Loucy (cell line): ENCODE measurements around the gene CMTR2.

Source experiments
- H2AFZ ChIP-seq: fragments of 200-600 bp; sonication (generic); 2 replicates; pipeline ENCODE4 v1.6.0; 2016; ENCODE audit warnings: antibody characterized with exemption, mild to moderate bottlenecking, low read length, moderate library complexity
- H3F3A ChIP-seq: fragments of 200-600 bp; 2 replicates; pipeline ENCODE4 v1.6.0; 2016; ENCODE audit warnings: antibody characterized with exemption, low read depth, mild to moderate bottlenecking
- H3K27me3 ChIP-seq: fragments of 200-600 bp; sonication (generic); 2 replicates; pipeline ENCODE4 v1.6.1; 2014; ENCODE audit warnings: low read length, mild to moderate bottlenecking; ENCODE audit not compliant: insufficient read depth, poor library complexity, severe bottlenecking
- H3K36me3 ChIP-seq: fragments of 200-600 bp; sonication (generic); 2 replicates; pipeline ENCODE4 v1.6.1; 2016; ENCODE audit warnings: low read length; ENCODE audit not compliant: insufficient read depth
- H3K4me1 ChIP-seq: fragments of 200-600 bp; sonication (generic); 2 replicates; pipeline ENCODE4 v1.5.1; 2014; ENCODE audit warnings: low read length, mild to moderate bottlenecking; ENCODE audit not compliant: insufficient read depth, poor library complexity, severe bottlenecking
- H3K4me2 ChIP-seq: fragments of 200-600 bp; sonication (generic); 2 replicates; pipeline ENCODE4 v1.6.0; 2014; ENCODE audit warnings: antibody characterized with exemption, low read length, low read depth, mild to moderate bottlenecking; ENCODE audit not compliant: poor library complexity, severe bottlenecking
- H3K4me3 ChIP-seq: fragments of 200-600 bp; sonication (generic); 2 replicates; pipeline ENCODE4 v1.5.1; 2014; ENCODE audit warnings: low read length, mild to moderate bottlenecking, mixed read lengths; ENCODE audit not compliant: poor library complexity, severe bottlenecking
- H3K79me2 ChIP-seq: fragments of 200-600 bp; sonication (generic); 2 replicates; pipeline ENCODE4 v1.6.1; 2014; ENCODE audit warnings: low read length; ENCODE audit not compliant: insufficient read depth
- H3K9ac ChIP-seq: fragments of 200-600 bp; sonication (generic); 2 replicates; pipeline ENCODE4 v1.6.0; 2014; ENCODE audit warnings: mild to moderate bottlenecking, low read depth, low read length, moderate library complexity; ENCODE audit not compliant: poor library complexity, severe bottlenecking
- H3K9me2 ChIP-seq: fragments of 200-600 bp; sonication (generic); replicated peaks from 2 replicates; pipeline ENCODE4 v1.6.1; 2016; ENCODE audit warnings: low read depth, low read length, mixed read lengths
- H3K9me3 ChIP-seq: fragments of 200-600 bp; sonication (generic); 2 replicates; pipeline ENCODE4 v1.6.1; 2014; ENCODE audit warnings: mild to moderate bottlenecking, antibody characterized with exemption, low read length, low read depth; ENCODE audit not compliant: insufficient read depth
- H4K20me1 ChIP-seq: fragments of 200-600 bp; sonication (generic); 2 replicates; pipeline ENCODE4 v1.6.0; 2014; ENCODE audit warnings: antibody characterized with exemption, low read length, mild to moderate bottlenecking; ENCODE audit not compliant: insufficient read depth, poor library complexity, severe bottlenecking
- EZH2phosphoT487 ChIP-seq: fragments of 200-600 bp; IDR thresholded peaks from 2 replicates; pipeline ENCODE4 v1.6.1; 2018; ENCODE audit warnings: antibody characterized with exemption, mild to moderate bottlenecking, moderate library complexity, borderline replicate concordance
- TF ChIP-seq, protein P1 (sequence below): fragments of 200-600 bp; sonication (generic); conservative IDR thresholded peaks from 2 replicates; pipeline ENCODE4 v1.5.1; 2014; ENCODE audit warnings: mild to moderate bottlenecking, antibody characterized with exemption, low read length

CMTR2 gene

GRCh38 chr16:71303938-71304337 is 14.7 kb upstream of the CMTR2 start:
- Histone ChIP-seq H3K9me3 (no peaks in the 10 kb centered on the region), H3K4me2 (no peak overlapping the region), H3K4me3 (no peak overlapping the region), H3F3A (no peaks in the 10 kb centered on the region), H3K79me2 (no peaks in the 10 kb centered on the region), H2AFZ (no peak overlapping the region), H3K4me1 (no peaks in the 10 kb centered on the region), H3K27me3 (peaks cover under 1% of the 10 kb centered on the region), H3K36me3 (no peaks in the 10 kb centered on the region), H3K9me2 (no peaks in the 10 kb centered on the region), H4K20me1 (no peaks in the 10 kb centered on the region), H3K9ac (no peak overlapping the region)
- TF ChIP-seq, protein P1, sequence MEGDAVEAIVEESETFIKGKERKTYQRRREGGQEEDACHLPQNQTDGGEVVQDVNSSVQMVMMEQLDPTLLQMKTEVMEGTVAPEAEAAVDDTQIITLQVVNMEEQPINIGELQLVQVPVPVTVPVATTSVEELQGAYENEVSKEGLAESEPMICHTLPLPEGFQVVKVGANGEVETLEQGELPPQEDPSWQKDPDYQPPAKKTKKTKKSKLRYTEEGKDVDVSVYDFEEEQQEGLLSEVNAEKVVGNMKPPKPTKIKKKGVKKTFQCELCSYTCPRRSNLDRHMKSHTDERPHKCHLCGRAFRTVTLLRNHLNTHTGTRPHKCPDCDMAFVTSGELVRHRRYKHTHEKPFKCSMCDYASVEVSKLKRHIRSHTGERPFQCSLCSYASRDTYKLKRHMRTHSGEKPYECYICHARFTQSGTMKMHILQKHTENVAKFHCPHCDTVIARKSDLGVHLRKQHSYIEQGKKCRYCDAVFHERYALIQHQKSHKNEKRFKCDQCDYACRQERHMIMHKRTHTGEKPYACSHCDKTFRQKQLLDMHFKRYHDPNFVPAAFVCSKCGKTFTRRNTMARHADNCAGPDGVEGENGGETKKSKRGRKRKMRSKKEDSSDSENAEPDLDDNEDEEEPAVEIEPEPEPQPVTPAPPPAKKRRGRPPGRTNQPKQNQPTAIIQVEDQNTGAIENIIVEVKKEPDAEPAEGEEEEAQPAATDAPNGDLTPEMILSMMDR = no peak
- TF ChIP-seq EZH2phosphoT487 = no peak

- H3K36me3 ChIP-seq = no peaks in the 10 kb centered on the region
- H3K79me2 ChIP-seq = no peaks in the 10 kb centered on the region
- H3K9me3 ChIP-seq = no peaks in the 10 kb centered on the region
- no peak overlapping the region for H3K9ac ChIP-seq
- no peak overlapping the region for H3K4me2 ChIP-seq
- no peak overlapping the region for H3K4me3 ChIP-seq
- no peaks in the 10 kb centered on the region for H3K4me1 ChIP-seq
- H4K20me1 ChIP-seq = no peaks in the 10 kb centered on the region
- TF ChIP-seq, protein P1 = no peak
- TF ChIP-seq EZH2phosphoT487 = no peak
- no peak overlapping the region for H2AFZ ChIP-seq
- no peaks in the 10 kb centered on the region for H3F3A ChIP-seq
- H3K27me3 ChIP-seq = no peaks in the 10 kb centered on the region
- no peaks in the 10 kb centered on the region for H3K9me2 ChIP-seq
Observed at GRCh38 chr16:71297341-71297634, 8.1 kb upstream of the CMTR2 start.

DNA sequence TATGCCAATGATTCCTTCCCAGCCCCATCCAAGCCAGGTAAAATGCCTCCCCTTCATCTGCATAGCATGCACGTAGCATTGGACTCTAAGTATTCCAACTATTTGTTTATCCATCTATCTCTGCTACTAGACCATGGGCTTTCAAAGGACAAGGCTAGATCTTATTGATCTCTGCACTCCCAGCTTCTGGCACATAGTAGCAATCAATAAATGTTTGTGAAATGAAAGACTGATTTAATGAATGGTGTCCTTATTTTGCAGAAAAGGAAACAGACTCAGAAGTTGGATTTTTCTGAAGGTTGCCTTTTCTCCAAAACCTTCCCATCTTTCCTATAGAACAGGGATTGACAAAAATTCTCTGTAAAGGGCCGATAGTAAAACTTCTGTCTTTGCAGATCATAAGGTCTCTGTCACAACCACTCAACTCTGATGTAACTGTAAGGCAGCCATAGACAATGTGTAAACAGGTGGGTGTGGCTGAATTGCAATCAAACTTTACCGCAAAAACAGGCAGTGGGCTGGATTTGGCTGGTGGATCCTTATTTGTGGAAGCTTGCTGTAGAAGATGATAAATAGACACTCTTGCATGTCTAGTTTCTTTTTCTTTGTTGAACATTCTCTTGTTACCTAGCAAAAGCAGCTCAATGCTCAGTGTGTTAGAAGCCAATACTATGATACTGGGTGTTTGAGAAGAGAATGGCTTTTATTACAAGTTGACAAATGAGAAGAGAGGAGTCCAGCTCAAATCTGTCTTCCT is 7.6 kb upstream of the CMTR2 start:
- Histone ChIP-seq H3K9ac (no peak overlapping the region), H3K9me2 (no peaks in the 10 kb centered on the region), H4K20me1 (no peaks in the 10 kb centered on the region), H3K36me3 (no peaks in the 10 kb centered on the region), H3K27me3 (no peaks in the 10 kb centered on the region), H3K9me3 (no peaks in the 10 kb centered on the region), H3K4me2 (no peak overlapping the region), H3K4me3 (no peak overlapping the region), H3K79me2 (no peaks in the 10 kb centered on the region), H3F3A (no peaks in the 10 kb centered on the region), H2AFZ (no peak overlapping the region), H3K4me1 (no peaks in the 10 kb centered on the region)
- TF ChIP-seq, protein P1 = no peak
- TF ChIP-seq EZH2phosphoT487 = no peak
